ENCODE measurements around the gene TPTE2. TPM values are rescaled to one million over a fixed set of nuclear protein-coding genes. Genes with fewer than 3 reads are reported as not detected.
A peak's percentile ranks its signal among the peaks of the same experiment; 100 is the strongest.
"Not testable (repeated sequence)": the region's sequence is repeated elsewhere in the genome, so short reads cannot be mapped to it uniquely, and the experiment has no call there.

TPTE2 gene
- total and polyA plus RNA-seq, 2 of the 8 experiments (the other 6 are each of a cell fraction or from before 2014, with no cell fraction given): not detected

DNA sequence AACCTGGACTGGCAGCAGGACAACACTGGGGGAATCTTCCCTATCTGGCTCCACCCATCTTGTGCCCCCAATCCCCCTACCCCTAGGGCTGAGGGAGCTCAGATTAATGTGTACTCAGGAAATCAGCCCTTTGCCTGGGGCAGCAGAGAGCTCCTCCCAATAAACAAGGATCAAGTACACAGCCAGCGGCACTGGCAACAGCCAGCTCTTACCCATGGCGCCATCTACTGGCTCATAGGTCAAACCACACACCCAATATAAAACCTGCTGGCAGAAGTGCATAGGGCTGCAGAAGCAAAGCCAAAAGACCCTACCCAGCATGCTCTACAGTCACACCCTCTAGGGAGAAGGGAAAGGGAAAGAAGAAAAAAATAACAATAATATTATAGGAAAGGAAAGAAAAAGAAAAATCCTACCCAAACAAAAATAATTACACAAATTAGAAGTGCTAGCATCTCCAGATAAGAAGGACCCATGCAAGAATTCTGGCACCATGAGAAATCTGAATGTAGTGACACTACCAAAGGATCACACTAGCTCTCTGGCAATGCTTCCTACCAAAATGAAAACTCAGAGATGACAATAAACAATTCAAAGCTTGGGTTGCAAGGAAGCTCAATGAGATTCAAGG, 122.2 kb downstream of the TPTE2 start:
- H3K4me2 ChIP-seq (ENCODE audit: insufficient read depth in 1 of 2, low read depth in 2 of 2, low read length in 2 of 2); H2AK5ac ChIP-seq (ENCODE audit: low read depth, low read length); H3K4me3 ChIP-seq (ENCODE audit: extremely low read depth in 1 of 4, insufficient read depth in 2 of 4, low read depth in 3 of 4, low read length in 4 of 4); H3K27ac ChIP-seq (ENCODE audit: low read depth, low read length); H3K36me3 ChIP-seq (ENCODE audit: control insufficient read depth in 2 of 4, insufficient read depth in 4 of 4, low read length in 3 of 4); H3K4me1 ChIP-seq (replicated peaks in 1 of 4; ENCODE audit: control insufficient read depth in 3 of 4, insufficient read depth in 4 of 4, low read length in 3 of 4); H4K8ac ChIP-seq (ENCODE audit: extremely low read depth, insufficient read depth, low read length); H4K5ac ChIP-seq (ENCODE audit: insufficient read length, low read depth, low read length); CTCF ChIA-PET (ENCODE audit: partially characterized antibody); H2BK5ac ChIP-seq (ENCODE audit: low read depth, low read length); H3K14ac ChIP-seq (ENCODE audit: insufficient read length); DNase-seq (ENCODE audit: low read depth in 1 of 2, low spot score in 2 of 2); H3K9ac ChIP-seq (replicated peaks in 1 of 4; ENCODE audit: extremely low read depth in 1 of 4, low read depth in 3 of 4, low read length in 3 of 4); H3K18ac ChIP-seq (ENCODE audit: extremely low read depth, low read length); H3K79me1 ChIP-seq (ENCODE audit: low read depth, low read length); H3K23me2 ChIP-seq (ENCODE audit: low read depth, low read length); H3K56ac ChIP-seq (replicated peaks; ENCODE audit: insufficient read length, low read depth, low read length); H3K23ac ChIP-seq (ENCODE audit: insufficient read length); H4K20me1 ChIP-seq (replicated peaks in 1 of 2; ENCODE audit: control insufficient read depth in 1 of 2, insufficient read depth in 2 of 2, low read length in 2 of 2); H2BK20ac ChIP-seq (ENCODE audit: low read length); H3K79me2 ChIP-seq (ENCODE audit: control insufficient read depth in 1 of 2, insufficient read depth in 2 of 2, low read length in 2 of 2); H4K91ac ChIP-seq (replicated peaks; ENCODE audit: insufficient read length, low read length); POLR2A ChIA-PET (ENCODE audit: partially characterized antibody); H2AFZ ChIP-seq (ENCODE audit: low read length); H3K27me3 ChIP-seq (replicated peaks in 1 of 4; ENCODE audit: control insufficient read depth in 3 of 4, extremely low read depth in 1 of 4, insufficient read depth in 3 of 4, low read length in 3 of 4); H3K9me3 ChIP-seq (ENCODE audit: insufficient read depth in 2 of 2, low read depth in 1 of 2, low read length in 1 of 2); H3K4ac ChIP-seq (replicated peaks; ENCODE audit: insufficient read length, low read depth, low read length); H2BK15ac ChIP-seq (ENCODE audit: low read length); H2BK120ac ChIP-seq (replicated peaks; ENCODE audit: low read depth, low read length); FAIRE-seq; H2BK12ac ChIP-seq (ENCODE audit: low read depth, low read length): not testable (repeated sequence)
- 19% methylated on average over 2 of the region's 2 CpGs; no CpG with 5 or more reads in 1 of the 2 experiments for WGBS, 2 experiments (ENCODE audit: extremely low coverage in 1 of 2, insufficient coverage in 1 of 2, insufficient read length in 1 of 2, insufficient replicate concordance in 2 of 2, low coverage in 1 of 2, low lambda C conversion rate in 2 of 2, missing lambda C conversion rate in 1 of 2)
- TF ChIP-seq RAD21 (IDR thresholded peaks at IDR 0.05 in 1 of 2, conservative IDR thresholded peaks at IDR 0.05 in 1 of 2; ENCODE audit: low read depth in 2 of 2, low read length in 2 of 2): peak; percentile 9 to 25; a peak in 2 of 4 replicates

Measured in H1 (cell line).